Mucosa of descending colon (tissue), 3 donors: ENCODE results near the gene CTBP2. TPM values are rescaled to one million over a fixed set of nuclear protein-coding genes. Genes with fewer than 3 reads are reported as not detected.

ENCODE experiments used
- ATAC-seq: fragments of 200-7000 bp; cut with Tn5 transposase; one replicate; pipeline ENCODE4 v1.9.1; 2020; ENCODE audit warnings: mild to moderate bottlenecking, moderate library complexity
- DNase-seq, 3 donors: peaks; one replicate each; pipeline ENCODE4 v3.0.0-alpha.2; 2020
- H3K36me3 ChIP-seq: fragments of 200-600 bp; one replicate; pipeline ENCODE4 v1.8.0; 2021; ENCODE audit warnings: low read depth, mild to moderate bottlenecking
- H3K4me1 ChIP-seq: fragments of 200-600 bp; one replicate; pipeline ENCODE4 v1.8.0; 2021; ENCODE audit warnings: low read depth, mild to moderate bottlenecking
- H3K4me3 ChIP-seq: fragments of 200-600 bp; one replicate; pipeline ENCODE4 v1.8.0; 2021; ENCODE audit warnings: mild to moderate bottlenecking
- H3K9me3 ChIP-seq: fragments of 200-600 bp; one replicate; pipeline ENCODE4 v1.8.0; 2021; ENCODE audit warnings: mild to moderate bottlenecking
- intact Hi-C, 2 donors: fragments of 100-400 bp; cut with DNase I in 1 of 2; cut with micrococcal nuclease in 1 of 2; formaldehyde crosslinking; loops; one replicate each; pipeline versions ENCODE4 v1.11.0 to v1.11.1; 2022; cut with DNase I, micrococcal nuclease
- total RNA-seq, 3 donors: library from RNA; stranded (reverse); fragmentation: NEBNext Ultra II Directional in 2 of 3; extraction: Animal tissue kit (Norgen Biotek cat#: 25700) in 2 of 3; gene quantifications; one replicate each; pipeline versions ENCODE4 v1.2.1 to v1.2.4, GENCODE V29; 2021 to 2023
- TF ChIP-seq, protein P1 (sequence below): fragments of 200-600 bp; IDR thresholded peaks from one replicate; pipeline ENCODE4 v1.8.0; 2022; ENCODE audit warnings: antibody characterized with exemption, mild to moderate bottlenecking
- donor health status: DM: no; HTN: no; CAD: no; lungs with moderate emphysema.
- donor health status: DM: no; HTN: no; CAD: no.
- donor health status: DM: no; HTN: yes; CAD: no.

CTBP2 gene
- total RNA-seq, 3 donors from 2014 or later: 109 to 137 (median 121) TPM

- Histone ChIP-seq H3K4me3 (no peak overlapping the region), H3K4me1 (peaks cover 18% of the 10 kb centered on the region), H3K36me3 (no peaks in the 10 kb centered on the region), H3K9me3 (no peaks in the 10 kb centered on the region)
- ATAC-seq: no peak
- intact Hi-C loops: loop anchor here in 1 of 2 donors (10.0 kb wide), 1 partner anchor 87 kb away; no protein-coding TSS in a partner anchor
- TF ChIP-seq, protein P1, sequence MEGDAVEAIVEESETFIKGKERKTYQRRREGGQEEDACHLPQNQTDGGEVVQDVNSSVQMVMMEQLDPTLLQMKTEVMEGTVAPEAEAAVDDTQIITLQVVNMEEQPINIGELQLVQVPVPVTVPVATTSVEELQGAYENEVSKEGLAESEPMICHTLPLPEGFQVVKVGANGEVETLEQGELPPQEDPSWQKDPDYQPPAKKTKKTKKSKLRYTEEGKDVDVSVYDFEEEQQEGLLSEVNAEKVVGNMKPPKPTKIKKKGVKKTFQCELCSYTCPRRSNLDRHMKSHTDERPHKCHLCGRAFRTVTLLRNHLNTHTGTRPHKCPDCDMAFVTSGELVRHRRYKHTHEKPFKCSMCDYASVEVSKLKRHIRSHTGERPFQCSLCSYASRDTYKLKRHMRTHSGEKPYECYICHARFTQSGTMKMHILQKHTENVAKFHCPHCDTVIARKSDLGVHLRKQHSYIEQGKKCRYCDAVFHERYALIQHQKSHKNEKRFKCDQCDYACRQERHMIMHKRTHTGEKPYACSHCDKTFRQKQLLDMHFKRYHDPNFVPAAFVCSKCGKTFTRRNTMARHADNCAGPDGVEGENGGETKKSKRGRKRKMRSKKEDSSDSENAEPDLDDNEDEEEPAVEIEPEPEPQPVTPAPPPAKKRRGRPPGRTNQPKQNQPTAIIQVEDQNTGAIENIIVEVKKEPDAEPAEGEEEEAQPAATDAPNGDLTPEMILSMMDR: no peak
- DNase-seq: no peak
Measured at GRCh38 chr10:125141860-125142484, 18.4 kb downstream of the CTBP2 start.

DNA sequence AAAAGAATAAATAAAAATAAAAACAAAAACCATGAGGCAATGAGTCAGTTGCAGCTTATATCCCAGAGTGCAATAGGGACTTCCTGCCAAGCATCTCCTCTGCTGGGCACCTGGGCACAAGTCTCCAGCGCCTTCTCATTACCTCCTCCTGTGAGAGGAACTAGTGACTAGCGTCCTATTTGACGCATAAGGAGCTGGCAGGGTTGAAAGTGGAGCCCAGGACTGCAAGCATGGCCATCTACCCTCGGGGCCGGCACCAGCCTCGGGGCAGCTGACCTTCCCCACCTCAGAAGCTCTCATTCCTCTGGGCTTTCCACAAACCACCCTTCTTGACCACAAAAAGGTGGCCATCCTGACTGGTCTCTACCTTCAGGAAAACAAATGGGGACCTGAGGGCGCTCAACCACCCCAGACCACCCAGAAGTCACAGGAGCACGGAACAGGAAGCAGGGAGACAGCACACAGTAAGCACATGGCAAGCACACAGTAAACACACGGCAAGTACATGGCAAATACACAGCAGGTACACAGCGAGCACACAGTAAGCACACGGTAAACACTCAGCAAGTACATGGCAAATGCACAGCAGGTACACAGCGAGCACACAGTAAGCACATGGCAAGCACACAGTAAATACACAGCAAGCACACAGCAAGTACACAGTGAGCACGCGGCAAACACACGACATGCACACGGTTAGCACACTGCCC, 19.1 kb downstream of the CTBP2 start:
- TF ChIP-seq, protein P1: no peak
- intact Hi-C loops: loop anchor here in 1 of 2 donors (10.0 kb wide), 1 partner anchor 87 kb away; no protein-coding TSS in a partner anchor
- Histone ChIP-seq H3K4me3 (no peak overlapping the region), H3K36me3 (no peaks in the 10 kb centered on the region), H3K4me1 (peaks cover 18% of the 10 kb centered on the region), H3K9me3 (no peaks in the 10 kb centered on the region)
- no peak for DNase-seq
- ATAC-seq: no peak

DNA sequence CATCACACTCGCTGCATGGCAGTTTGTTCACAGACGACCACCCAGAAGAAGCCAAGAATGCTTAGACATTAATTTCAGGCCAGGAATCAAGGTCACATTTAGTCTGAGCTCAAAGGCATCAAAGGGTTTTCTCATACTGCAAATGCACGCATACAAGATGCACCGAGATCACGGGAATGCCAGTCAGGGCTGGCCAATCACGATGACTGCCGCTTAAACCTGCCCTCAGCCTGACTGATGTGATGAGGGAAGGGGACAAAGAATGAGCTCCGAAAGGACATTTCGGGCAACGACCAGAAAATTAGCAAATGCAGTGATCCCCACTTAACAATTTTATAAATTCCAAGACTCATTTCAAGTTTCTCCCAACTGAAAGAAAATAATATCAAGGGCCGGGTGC, 20.2 kb downstream of the CTBP2 start:
- TF ChIP-seq, protein P1: no peak
- Histone ChIP-seq H3K36me3 (no peaks in the 10 kb centered on the region), H3K4me3 (no peak overlapping the region), H3K4me1 (peaks cover 20% of the 10 kb centered on the region), H3K9me3 (no peaks in the 10 kb centered on the region)
- DNase-seq (no peak), ATAC-seq (no peak)
- intact Hi-C loops: loop anchor here in 1 of 2 donors (10.0 kb wide), 1 partner anchor 85 kb away; no protein-coding TSS in a partner anchor

GRCh38 chr10:125137601-125138438, 22.5 kb downstream of the CTBP2 start:
- peak; percentile 82 to 86 (median 86) for DNase-seq
- H3K4me1 ChIP-seq: peaks cover 25% of the 10 kb centered on the region
- intact Hi-C loops: no loop called here
- H3K4me3 ChIP-seq: no peak overlapping the region
- H3K9me3 ChIP-seq: no peaks in the 10 kb centered on the region
- no peaks in the 10 kb centered on the region for H3K36me3 ChIP-seq
- TF ChIP-seq, protein P1: no peak
- peak; percentile 91 for ATAC-seq

- DNase-seq: no peak
- H3K4me3 ChIP-seq: no peak overlapping the region
- H3K36me3 ChIP-seq: no peaks in the 10 kb centered on the region
- H3K9me3 ChIP-seq: no peaks in the 10 kb centered on the region
- peaks cover 25% of the 10 kb centered on the region for H3K4me1 ChIP-seq
- TF ChIP-seq, protein P1: no peak
- intact Hi-C loops: no loop called here
- no peak for ATAC-seq
Measured at GRCh38 chr10:125136087-125136486, 24.3 kb downstream of the CTBP2 start.
